Smooth muscle cell (in vitro differentiated cells): ENCODE results near the gene PSMG2. TPM values are rescaled to one million over a fixed set of nuclear protein-coding genes. Genes with fewer than 3 reads are reported as not detected.
A peak's percentile ranks its signal among the peaks of the same experiment; 100 is the strongest.

ENCODE experiments used
- DNase-seq: peaks from one replicate; lab custom pipeline; 2025; ENCODE audit not compliant: unreplicated experiment; lab: John Stamatoyannopoulos, UW
- H2AFZ ChIP-seq: fragments of 200-600 bp; sonication (generic); 2 replicates; pipeline ENCODE4 v1.6.0; 2016; ENCODE audit warnings: antibody characterized with exemption, low read depth, mild to moderate bottlenecking
- H3F3A ChIP-seq: fragments of 200-600 bp; sonication (generic); 2 replicates; pipeline ENCODE4 v1.6.0; 2017; ENCODE audit warnings: antibody characterized with exemption, low read depth
- H3K27ac ChIP-seq: fragments of 200-600 bp; sonication (generic); 2 replicates; pipeline ENCODE4 v1.5.1; 2016; ENCODE audit warnings: low read depth, mild to moderate bottlenecking
- H3K27me3 ChIP-seq: fragments of 200-600 bp; sonication (generic); 2 replicates; pipeline ENCODE4 v1.6.1; 2016; ENCODE audit warnings: low read depth, mild to moderate bottlenecking
- H3K36me3 ChIP-seq: fragments of 200-600 bp; sonication (generic); 2 replicates; pipeline ENCODE4 v1.5.1; 2016; ENCODE audit warnings: low read depth
- H3K4me1 ChIP-seq: fragments of 200-600 bp; sonication (generic); 2 replicates; pipeline ENCODE4 v1.5.1; 2016; ENCODE audit warnings: low read depth
- H3K4me2 ChIP-seq: fragments of 200-600 bp; sonication (generic); 2 replicates; pipeline ENCODE4 v1.6.0; 2016; ENCODE audit warnings: mild to moderate bottlenecking
- H3K4me3 ChIP-seq: fragments of 200-600 bp; sonication (generic); 2 replicates; pipeline ENCODE4 v1.5.1; 2016; ENCODE audit warnings: mild to moderate bottlenecking
- H3K79me2 ChIP-seq: fragments of 200-600 bp; sonication (generic); 2 replicates; pipeline ENCODE4 v1.6.0; 2016; ENCODE audit warnings: low read depth, mild to moderate bottlenecking
- H3K9ac ChIP-seq: fragments of 200-600 bp; sonication (generic); 2 replicates; pipeline ENCODE4 v1.6.0; 2016; ENCODE audit warnings: low read depth
- H3K9me3 ChIP-seq: fragments of 200-600 bp; sonication (generic); replicated peaks from 2 replicates; pipeline ENCODE4 v1.5.1; 2016; ENCODE audit warnings: low read depth
- H4K20me1 ChIP-seq: fragments of 200-600 bp; sonication (generic); 2 replicates; pipeline ENCODE4 v1.6.0; 2016; ENCODE audit warnings: low read depth
- CTCF ChIP-seq: fragments of 200-600 bp; sonication (generic); IDR thresholded peaks from 2 replicates; pipeline ENCODE4 v1.5.1; 2017; ENCODE audit warnings: borderline replicate concordance, mild to moderate bottlenecking, antibody characterized with exemption; ENCODE audit not compliant: insufficient read depth, poor library complexity, severe bottlenecking
- WGBS: methylation state at CpG from one replicate; pipeline ENCODE4 v1.1.7; 2016; ENCODE audit warnings: low lambda C conversion rate; 5-methylcytosine and 5-hydroxymethylcytosine counted together
- polyA plus RNA-seq: library from polyadenylated mRNA; unstranded; fragments of >200 nt; fragmentation: Nextera tagmentation; extraction: Ambion mirVana; gene quantifications from 2 replicates; pipeline ENCODE4 v1.2.1, GENCODE V29; 2016
- total RNA-seq: library from RNA; depleted of rRNA; stranded (reverse); fragments of >200 nt; gene quantifications from 2 replicates; pipeline ENCODE4 v1.2.3, GENCODE V29; 2014

PSMG2 gene
- total and polyA plus RNA-seq, 2 experiments from 2014 or later: 71.3 to 80.1 TPM

GRCh38 chr18:12659904-12660605 lies 42.8 kb upstream of the PSMG2 start:
- H3F3A ChIP-seq: peaks cover 16% of the 10 kb centered on the region
- H3K36me3 ChIP-seq: no peaks in the 10 kb centered on the region
- no peaks in the 10 kb centered on the region for H3K4me1 ChIP-seq
- no peak overlapping the region for H3K9ac ChIP-seq
- H4K20me1 ChIP-seq: peaks cover 14% of the 10 kb centered on the region
- no peak overlapping the region for H3K27ac ChIP-seq
- H3K79me2 ChIP-seq: peaks cover 16% of the 10 kb centered on the region
- no peak overlapping the region for H2AFZ ChIP-seq
- H3K4me2 ChIP-seq: no peak overlapping the region
- no peaks in the 10 kb centered on the region for H3K27me3 ChIP-seq
- H3K9me3 ChIP-seq: no peaks in the 10 kb centered on the region
- DNase-seq: no peak
- peak; percentile 97 for TF ChIP-seq CTCF
- 74% methylated on average over 9 of the region's 9 CpGs for WGBS
- no peak overlapping the region for H3K4me3 ChIP-seq

- Histone ChIP-seq H3K4me1 (no peaks in the 10 kb centered on the region), H3K9me3 (no peaks in the 10 kb centered on the region), H2AFZ (no peak overlapping the region), H3K4me3 (no peak overlapping the region), H3K27me3 (no peaks in the 10 kb centered on the region), H3K9ac (no peak overlapping the region), H4K20me1 (no peaks in the 10 kb centered on the region), H3K36me3 (peaks cover under 1% of the 10 kb centered on the region), H3K27ac (no peak overlapping the region), H3K4me2 (no peak overlapping the region), H3F3A (no peaks in the 10 kb centered on the region), H3K79me2 (no peaks in the 10 kb centered on the region)
- TF ChIP-seq CTCF: no peak
- WGBS: 95% methylated on average over 5 of the region's 5 CpGs
- DNase-seq: no peak
Observed at GRCh38 chr18:12668041-12668440, 34.8 kb upstream of the PSMG2 start.

DNA sequence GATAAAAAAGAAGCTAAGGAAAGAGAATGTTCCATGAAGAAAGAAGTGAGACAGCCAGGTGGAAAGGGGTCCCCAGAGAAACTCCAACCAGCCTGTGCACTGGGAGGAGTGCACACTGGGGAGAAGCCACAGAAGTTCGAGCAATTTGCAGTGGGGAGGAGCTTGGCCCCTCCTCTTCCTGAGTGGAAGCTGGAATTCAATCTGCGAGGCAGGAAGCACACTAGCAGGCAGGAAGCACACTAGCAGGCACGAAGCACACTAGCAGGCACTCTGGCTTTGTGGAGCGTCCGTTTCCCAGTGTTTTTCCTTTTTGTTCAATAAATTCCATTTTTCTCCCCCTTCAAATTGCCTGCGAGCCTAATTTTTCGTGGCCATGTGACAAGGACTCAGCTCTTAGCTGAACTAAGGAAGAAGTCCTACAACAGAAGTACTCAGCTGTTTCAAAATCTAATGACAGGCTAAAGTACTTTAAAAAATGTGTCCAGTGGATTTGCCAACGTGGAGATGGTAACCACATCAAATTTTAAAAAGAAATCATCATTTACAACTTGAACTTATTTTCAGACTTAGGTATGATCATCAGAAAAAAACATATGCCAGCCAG lies 23.6 kb upstream of the PSMG2 start:
- Histone ChIP-seq H3K4me2 (peak overlapping the region; percentile 53), H3K4me1 (no peaks in the 10 kb centered on the region), H3K4me3 (no peak overlapping the region), H3F3A (no peaks in the 10 kb centered on the region), H3K36me3 (peaks cover 2% of the 10 kb centered on the region), H3K27ac (peak overlapping the region; percentile 3), H4K20me1 (no peaks in the 10 kb centered on the region), H3K9me3 (no peaks in the 10 kb centered on the region), H3K27me3 (no peaks in the 10 kb centered on the region), H3K9ac (no peak overlapping the region), H2AFZ (peak overlapping the region; percentile 63), H3K79me2 (no peaks in the 10 kb centered on the region)
- no peak for DNase-seq
- WGBS: 52% methylated on average over 8 of the region's 8 CpGs
- no peak for TF ChIP-seq CTCF

DNA sequence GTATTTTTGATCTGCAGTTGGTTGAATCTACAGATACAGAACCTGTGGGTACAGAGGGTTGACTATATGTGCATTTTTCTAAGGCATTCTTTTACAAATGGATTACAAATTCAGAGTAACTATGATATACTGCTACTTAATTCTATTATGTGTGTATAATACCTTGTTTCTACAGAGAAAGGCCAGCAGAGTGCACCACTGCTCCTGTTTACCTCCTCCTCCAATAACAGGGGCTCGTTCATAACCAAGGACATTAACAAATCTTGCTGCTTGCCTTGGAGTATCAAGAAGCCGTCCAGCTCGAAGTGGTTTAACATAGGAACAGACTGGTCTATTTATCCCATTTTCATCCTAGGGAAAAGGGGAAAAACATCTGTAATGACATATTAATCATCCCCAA lies 16.7 kb upstream of the PSMG2 start:
- DNase-seq: no peak
- Histone ChIP-seq H4K20me1 (no peaks in the 10 kb centered on the region), H3K4me2 (no peak overlapping the region), H3F3A (no peaks in the 10 kb centered on the region), H3K4me1 (no peaks in the 10 kb centered on the region), H3K9me3 (no peaks in the 10 kb centered on the region), H3K4me3 (no peak overlapping the region), H3K9ac (no peak overlapping the region), H3K36me3 (no peaks in the 10 kb centered on the region), H3K27me3 (no peaks in the 10 kb centered on the region), H2AFZ (no peak overlapping the region), H3K79me2 (no peaks in the 10 kb centered on the region), H3K27ac (no peak overlapping the region)
- 84% methylated on average over 3 of the region's 3 CpGs for WGBS
- TF ChIP-seq CTCF: no peak
